ENCODE results near the gene RBMY1D.
"Not testable (repeated sequence)": the region's sequence is repeated elsewhere in the genome, so short reads cannot be mapped to it uniquely, and the experiment has no call there.

The RBMY1D gene

DNA sequence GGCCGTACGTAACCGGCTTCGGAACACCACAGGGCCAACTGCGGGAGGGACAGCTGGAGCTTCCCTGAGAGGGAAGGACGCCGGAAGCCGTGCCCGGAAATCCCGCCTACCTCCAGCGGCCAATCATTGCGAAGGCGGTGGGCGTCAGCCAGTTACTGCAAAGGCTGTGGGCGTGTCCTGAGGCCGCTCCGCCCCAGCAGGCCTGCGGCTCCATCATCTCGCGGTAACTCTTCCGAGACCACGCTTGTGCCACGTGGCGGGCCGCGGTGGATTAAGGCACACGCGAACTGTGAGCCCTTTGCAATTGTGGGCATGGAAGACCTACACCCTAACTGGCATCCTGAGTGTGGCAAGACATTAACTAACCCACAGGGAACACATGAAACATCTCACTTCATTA, at the start of gene RBMY1D:
Gene RBMY1D, minus strand, starts transcription at position 101 of the 400 bp plus-strand sequence. CDS start 2,013 bp downstream, outside the sequence.
- not testable (repeated sequence) for DNase-seq (ENCODE audit: low read depth); H3K4me3 ChIP-seq (ENCODE audit: low read depth, low read length)

- H3K4me3 ChIP-seq (ENCODE audit: low read depth, low read length); DNase-seq (ENCODE audit: low read depth): not testable (repeated sequence)
Measured at GRCh38 chrY:21917932-21918331, 23.6 kb upstream of the RBMY1D start, which contains the start of gene RBMY1E. TSS of gene RBMY1E (minus strand) at chrY:21918032. CDS start at chrY:21916054, 1,978 bp downstream.

- DNase-seq (ENCODE audit: low read depth); H3K4me3 ChIP-seq (ENCODE audit: low read depth, low read length): not testable (repeated sequence)
Measured at GRCh38 chrY:21869407-21870076, 24.8 kb downstream of the RBMY1D start.

GRCh38 chrY:21845481-21845880, 48.8 kb downstream of the RBMY1D start:
- H3K4me3 ChIP-seq (ENCODE audit: low read depth, low read length) = no peak overlapping the region
- TF ChIP-seq, protein P1, sequence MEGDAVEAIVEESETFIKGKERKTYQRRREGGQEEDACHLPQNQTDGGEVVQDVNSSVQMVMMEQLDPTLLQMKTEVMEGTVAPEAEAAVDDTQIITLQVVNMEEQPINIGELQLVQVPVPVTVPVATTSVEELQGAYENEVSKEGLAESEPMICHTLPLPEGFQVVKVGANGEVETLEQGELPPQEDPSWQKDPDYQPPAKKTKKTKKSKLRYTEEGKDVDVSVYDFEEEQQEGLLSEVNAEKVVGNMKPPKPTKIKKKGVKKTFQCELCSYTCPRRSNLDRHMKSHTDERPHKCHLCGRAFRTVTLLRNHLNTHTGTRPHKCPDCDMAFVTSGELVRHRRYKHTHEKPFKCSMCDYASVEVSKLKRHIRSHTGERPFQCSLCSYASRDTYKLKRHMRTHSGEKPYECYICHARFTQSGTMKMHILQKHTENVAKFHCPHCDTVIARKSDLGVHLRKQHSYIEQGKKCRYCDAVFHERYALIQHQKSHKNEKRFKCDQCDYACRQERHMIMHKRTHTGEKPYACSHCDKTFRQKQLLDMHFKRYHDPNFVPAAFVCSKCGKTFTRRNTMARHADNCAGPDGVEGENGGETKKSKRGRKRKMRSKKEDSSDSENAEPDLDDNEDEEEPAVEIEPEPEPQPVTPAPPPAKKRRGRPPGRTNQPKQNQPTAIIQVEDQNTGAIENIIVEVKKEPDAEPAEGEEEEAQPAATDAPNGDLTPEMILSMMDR (conservative IDR thresholded peaks at IDR 0.05; ENCODE audit: low read depth, low read length) = no peak
- DNase-seq (ENCODE audit: low read depth) = no peak

GRCh38 chrY:21842090-21842489, 52.2 kb downstream of the RBMY1D start:
- TF ChIP-seq, protein P1 (conservative IDR thresholded peaks at IDR 0.05; ENCODE audit: low read depth, low read length) = no peak
- no peak overlapping the region for H3K4me3 ChIP-seq (ENCODE audit: low read depth, low read length)
- DNase-seq (ENCODE audit: low read depth) = no peak

DNA sequence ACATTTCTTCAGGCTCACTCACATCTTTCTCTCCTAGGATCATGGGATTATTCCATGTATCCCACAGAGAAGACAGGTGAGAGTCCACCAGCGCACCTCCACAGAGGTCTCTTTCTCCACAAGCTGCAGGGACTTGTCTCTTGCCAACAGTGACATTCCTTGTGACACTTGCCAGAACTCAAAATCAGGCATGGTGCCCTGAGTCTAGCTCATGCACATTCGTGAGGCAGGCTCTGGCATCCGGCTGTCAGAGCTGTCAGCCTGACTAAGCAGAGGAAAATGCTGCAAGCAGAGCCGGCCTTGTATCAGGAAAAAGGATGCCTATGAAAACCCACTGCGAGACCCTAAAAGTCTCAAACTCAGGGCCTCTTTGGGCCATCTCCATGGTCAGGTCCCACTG, 54.8 kb downstream of the RBMY1D start:
- H3K4me3 ChIP-seq (ENCODE audit: low read depth, low read length) = no peak overlapping the region
- DNase-seq (ENCODE audit: low read depth) = no peak
- TF ChIP-seq, protein P1 (conservative IDR thresholded peaks at IDR 0.05; ENCODE audit: low read depth, low read length) = no peak

DNA sequence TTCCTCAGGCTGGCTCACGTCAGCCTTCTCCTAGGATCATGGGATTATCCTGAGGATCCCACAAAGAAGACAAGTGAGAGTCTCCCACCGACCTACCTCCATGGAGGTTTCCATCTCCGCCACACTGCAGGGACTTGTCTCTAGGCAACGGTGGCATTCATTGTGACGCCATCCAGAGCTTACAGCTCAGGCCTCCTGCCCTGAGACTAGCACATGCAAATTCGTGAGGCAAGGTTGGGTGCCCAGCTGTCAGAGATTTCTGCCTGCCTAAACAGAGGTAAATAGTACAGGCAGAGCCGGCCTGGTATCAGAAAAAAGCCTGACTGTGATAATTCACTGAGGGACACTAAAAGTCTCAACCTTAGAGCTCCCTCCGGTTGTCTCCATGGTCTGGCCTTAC, 58.0 kb downstream of the RBMY1D start:
- TF ChIP-seq, protein P1 (conservative IDR thresholded peaks at IDR 0.05; ENCODE audit: low read depth, low read length) = no peak
- H3K4me3 ChIP-seq (ENCODE audit: low read depth, low read length) = no peak overlapping the region
- DNase-seq (ENCODE audit: low read depth) = no peak

DNA sequence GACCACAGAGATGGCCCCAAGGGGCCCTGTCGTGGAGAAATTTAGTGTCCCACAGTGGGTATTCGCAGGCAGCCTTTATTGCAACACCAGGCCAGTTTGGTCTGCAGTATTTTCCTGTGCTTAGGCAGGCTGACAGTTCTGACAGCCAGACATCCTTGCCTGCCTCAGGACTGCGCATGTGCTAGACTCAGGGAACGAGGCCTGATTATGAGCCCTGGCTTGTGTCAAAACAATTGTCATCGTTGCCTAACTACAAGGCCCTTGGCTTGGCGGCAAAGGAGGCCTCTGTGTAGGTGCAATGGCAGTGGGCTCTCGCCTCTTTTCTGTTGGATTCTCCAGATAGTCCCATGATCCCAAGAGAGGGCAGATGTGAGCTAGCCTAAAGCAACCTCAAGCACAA, 59.3 kb downstream of the RBMY1D start:
- DNase-seq (ENCODE audit: low read depth) = no peak
- no peak overlapping the region for H3K4me3 ChIP-seq (ENCODE audit: low read depth, low read length)
- TF ChIP-seq, protein P1 (conservative IDR thresholded peaks at IDR 0.05; ENCODE audit: low read depth, low read length) = no peak

All from choroid plexus epithelial cell (primary cell).